Cardiac fibroblast (primary cell): Measurements from ENCODE around the gene ARHGEF28.
A peak's percentile ranks its signal among the peaks of the same experiment; 100 is the strongest.

Experiments
- DNase-seq, 2 donors: peaks; one replicate each; pipeline versions ENCODE4 v3.0.0 to v3.0.0-alpha.2; 2010; ENCODE audit warnings: low read depth in 2 of 2
- H3K4me3 ChIP-seq, 2 donors: replicated peaks in 1 of 2; 1 replicate in 1 of 2; 2 replicates in 1 of 2; pipeline ENCODE4 v1.5.1; 2011; ENCODE audit warnings: low read depth in 2 of 2, low read length in 2 of 2, mild to moderate bottlenecking in 2 of 2, moderate library complexity in 1 of 2
- TF ChIP-seq, protein P1 (sequence below): IDR thresholded peaks from one replicate; pipeline ENCODE4 v1.5.1; 2011; ENCODE audit warnings: low read depth, mild to moderate bottlenecking, low read length, inconsistent platforms

ARHGEF28 gene

DNA sequence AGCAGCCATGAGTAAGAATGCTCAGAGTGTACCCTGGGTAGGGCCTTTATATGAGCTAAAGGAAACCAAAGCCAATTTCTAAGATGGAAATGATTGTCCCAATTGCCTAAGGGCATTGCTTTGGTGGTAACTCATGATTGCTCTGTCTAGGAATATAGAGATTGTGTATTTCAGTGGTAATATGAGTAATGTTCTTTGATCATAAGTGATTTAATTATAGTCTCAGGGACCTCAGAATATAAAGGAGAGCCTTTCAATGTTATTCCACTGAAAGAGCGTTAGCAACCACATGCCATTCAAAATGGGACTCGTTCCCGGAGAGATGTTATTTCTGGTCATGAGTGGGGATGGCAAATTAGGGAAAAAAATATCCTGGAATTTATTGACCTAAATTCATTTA lies 340.5 kb downstream of the ARHGEF28 start:
- TF ChIP-seq, protein P1, sequence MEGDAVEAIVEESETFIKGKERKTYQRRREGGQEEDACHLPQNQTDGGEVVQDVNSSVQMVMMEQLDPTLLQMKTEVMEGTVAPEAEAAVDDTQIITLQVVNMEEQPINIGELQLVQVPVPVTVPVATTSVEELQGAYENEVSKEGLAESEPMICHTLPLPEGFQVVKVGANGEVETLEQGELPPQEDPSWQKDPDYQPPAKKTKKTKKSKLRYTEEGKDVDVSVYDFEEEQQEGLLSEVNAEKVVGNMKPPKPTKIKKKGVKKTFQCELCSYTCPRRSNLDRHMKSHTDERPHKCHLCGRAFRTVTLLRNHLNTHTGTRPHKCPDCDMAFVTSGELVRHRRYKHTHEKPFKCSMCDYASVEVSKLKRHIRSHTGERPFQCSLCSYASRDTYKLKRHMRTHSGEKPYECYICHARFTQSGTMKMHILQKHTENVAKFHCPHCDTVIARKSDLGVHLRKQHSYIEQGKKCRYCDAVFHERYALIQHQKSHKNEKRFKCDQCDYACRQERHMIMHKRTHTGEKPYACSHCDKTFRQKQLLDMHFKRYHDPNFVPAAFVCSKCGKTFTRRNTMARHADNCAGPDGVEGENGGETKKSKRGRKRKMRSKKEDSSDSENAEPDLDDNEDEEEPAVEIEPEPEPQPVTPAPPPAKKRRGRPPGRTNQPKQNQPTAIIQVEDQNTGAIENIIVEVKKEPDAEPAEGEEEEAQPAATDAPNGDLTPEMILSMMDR = no peak
- H3K4me3 ChIP-seq = no peak overlapping the region
- DNase-seq = no peak

DNA sequence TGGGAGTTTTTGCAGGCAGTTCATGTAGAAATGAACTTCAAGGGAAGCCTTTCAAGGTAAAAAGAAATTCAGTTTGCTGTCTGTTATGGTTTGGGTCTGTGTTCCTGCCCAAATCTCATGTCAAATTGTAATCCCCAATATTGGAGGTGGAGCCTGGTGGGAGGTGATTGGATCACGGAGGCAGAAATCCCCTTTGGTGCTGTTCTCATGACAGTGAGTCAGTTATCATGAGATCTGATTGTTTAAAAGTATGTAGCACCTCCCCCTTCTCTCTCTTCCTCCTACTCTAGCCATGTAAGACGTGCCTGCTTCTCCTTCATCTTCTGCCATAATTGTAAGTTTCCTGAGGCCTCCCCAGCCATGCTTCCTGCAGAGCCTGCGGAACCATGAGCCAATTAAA lies 341.4 kb downstream of the ARHGEF28 start:
- DNase-seq = peak in 1 of 2 donors; percentile 24
- no peak overlapping the region for H3K4me3 ChIP-seq
- TF ChIP-seq, protein P1 = no peak

DNA sequence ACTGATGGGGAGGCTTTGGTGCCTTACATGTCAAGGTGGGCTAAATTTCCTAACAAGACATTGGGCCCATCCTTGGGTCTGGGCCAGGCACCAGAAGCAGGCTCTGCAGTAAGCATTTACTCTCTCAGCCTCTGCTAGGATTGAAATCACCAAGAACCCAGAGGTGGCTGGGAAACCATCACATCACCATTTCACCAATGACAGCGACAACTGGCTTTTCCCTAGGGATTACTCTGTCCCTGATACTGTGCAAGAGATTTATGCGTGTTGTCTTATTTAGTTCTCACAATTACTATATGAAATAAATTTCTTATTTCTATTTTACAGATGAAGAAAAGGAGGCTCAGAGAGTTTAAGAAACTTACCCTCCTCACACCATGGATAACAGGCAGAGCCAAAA lies 342.2 kb downstream of the ARHGEF28 start:
- DNase-seq = no peak
- TF ChIP-seq, protein P1 = no peak
- H3K4me3 ChIP-seq = no peak overlapping the region

DNA sequence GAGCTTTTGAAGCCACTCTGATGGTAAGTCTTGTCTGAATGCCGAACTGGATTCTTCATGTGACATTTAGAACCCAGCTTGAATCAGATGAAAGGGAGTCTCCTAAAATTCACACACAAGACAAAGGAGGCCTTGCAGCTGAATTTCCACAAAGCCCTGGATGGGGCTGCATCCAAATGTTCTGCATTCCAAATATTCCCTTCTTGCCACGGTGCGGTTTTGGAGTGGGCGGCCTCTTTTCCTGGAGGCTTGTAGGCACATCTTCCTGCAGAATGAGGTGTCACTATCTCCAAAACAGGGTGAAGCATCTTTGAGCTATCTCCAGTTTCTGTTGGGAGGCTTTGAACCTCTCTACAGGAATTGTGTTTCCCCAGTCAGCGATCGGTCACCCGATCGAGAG lies 342.7 kb downstream of the ARHGEF28 start:
- DNase-seq = peak in 1 of 2 donors; percentile 32
- TF ChIP-seq, protein P1 = no peak
- no peak overlapping the region for H3K4me3 ChIP-seq

DNA sequence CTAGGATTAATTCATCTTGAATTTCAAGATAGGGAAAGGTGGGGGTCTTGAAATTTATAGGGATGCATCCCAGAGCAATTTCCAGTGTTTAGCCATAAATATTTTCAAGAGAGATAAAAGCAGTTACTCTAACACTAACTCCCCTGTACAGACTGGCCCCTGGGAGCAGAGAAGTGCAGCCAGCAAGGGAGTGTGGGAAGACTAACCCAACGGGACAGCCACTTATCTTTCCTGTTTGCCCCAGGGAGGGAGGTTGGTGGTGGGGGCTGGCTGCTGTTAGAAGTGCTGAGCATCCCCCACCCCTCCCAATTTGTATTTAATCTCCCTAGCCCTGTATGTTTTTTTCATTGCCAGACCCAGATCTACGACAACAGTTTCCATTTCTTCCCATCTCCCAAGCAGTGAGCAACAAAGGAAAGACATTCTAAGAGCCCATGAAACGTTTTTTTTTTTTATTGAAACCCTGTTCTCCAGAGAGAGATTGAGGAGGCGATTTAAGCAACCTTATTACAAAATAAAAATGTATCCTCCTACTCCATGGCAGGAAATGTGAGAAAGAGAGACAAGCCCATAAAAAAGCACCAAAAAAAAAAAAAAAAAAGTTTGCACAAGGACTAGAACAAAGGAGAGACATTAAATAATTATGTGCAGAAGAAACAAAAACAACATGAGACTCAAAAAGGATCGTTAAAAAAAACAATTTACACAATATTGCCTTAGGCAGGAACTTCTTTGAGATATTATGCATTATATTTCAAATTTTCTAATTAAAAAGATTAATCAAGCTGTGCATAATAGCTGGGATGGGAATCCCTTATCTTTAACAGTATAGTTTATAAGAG lies 343.4 kb downstream of the ARHGEF28 start:
- TF ChIP-seq, protein P1 = no peak
- no peak overlapping the region for H3K4me3 ChIP-seq
- DNase-seq = peak in 1 of 2 donors; percentile 17

DNA sequence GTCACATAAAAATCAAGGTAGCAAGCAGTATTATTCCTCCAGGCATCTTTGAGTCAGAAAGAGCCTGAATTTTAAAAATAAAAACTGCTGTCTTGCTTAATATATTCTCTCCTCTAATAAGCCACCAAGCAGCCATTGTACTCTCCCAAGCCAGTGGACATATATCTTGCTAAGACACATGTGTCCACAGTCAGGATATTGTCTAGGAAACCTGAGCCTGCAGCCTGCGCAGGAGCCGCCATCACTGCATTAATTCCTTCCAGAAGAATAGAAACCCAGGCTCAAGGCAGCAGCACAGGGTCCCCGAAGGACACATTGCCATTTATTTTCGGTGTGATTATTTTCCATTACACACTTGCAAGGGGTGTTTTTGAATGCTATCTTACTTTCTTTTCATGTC lies 345.3 kb downstream of the ARHGEF28 start:
- no peak overlapping the region for H3K4me3 ChIP-seq
- TF ChIP-seq, protein P1 = no peak
- DNase-seq = no peak
